A673 (cell line): ENCODE measurements around the gene RBM19. TPM values are rescaled to one million over a fixed set of nuclear protein-coding genes. Genes with fewer than 3 reads are reported as not detected.

Source experiments
- BruUV-seq: library from RNA; stranded (reverse); fragments of 400-500 nt; replicated peaks from 2 replicates; lab custom pipeline; 2021; lab: Mats Ljungman, UMichigan
- CTCF ChIA-PET: fragments of 300-600 bp; sonication (Branson Sonifier 250); formaldehyde crosslinking; loops from one replicate; lab custom pipeline; 2022; ENCODE audit warnings: antibody characterized with exemption; lab: Charles Lee
- POLR2A ChIA-PET: fragments of 300-600 bp; sonication (Branson Sonifier 250); formaldehyde crosslinking; loops from one replicate; lab custom pipeline; 2022; ENCODE audit warnings: antibody characterized with exemption; ENCODE audit not compliant: low non-redundant PET; lab: Charles Lee
- DNase-seq: peaks from one replicate; pipeline ENCODE4 v3.0.0-alpha.2; 2015; ENCODE audit warnings: low spot score
- H3K27ac ChIP-seq: fragments of 200-600 bp; sonication (generic); 2 replicates; pipeline ENCODE4 v1.5.1; 2016; ENCODE audit warnings: mixed run types, low read depth, mild to moderate bottlenecking, mixed read lengths, antibody characterized with exemption, low read length; ENCODE audit not compliant: poor library complexity, severe bottlenecking
- H3K27me3 ChIP-seq: fragments of 200-600 bp; sonication (generic); replicated peaks from 2 replicates; pipeline ENCODE4 v1.6.1; 2017; ENCODE audit warnings: mixed run types, low read depth, mild to moderate bottlenecking, mixed read lengths, antibody characterized with exemption, low read length; ENCODE audit not compliant: insufficient read depth, poor library complexity
- H3K36me3 ChIP-seq: fragments of 200-600 bp; sonication (generic); 2 replicates; pipeline ENCODE4 v1.6.1; 2016; ENCODE audit warnings: mixed run types, mild to moderate bottlenecking, mixed read lengths, antibody characterized with exemption, low read length; ENCODE audit not compliant: insufficient read depth, poor library complexity, severe bottlenecking
- H3K4me1 ChIP-seq: fragments of 200-600 bp; sonication (generic); 2 replicates; pipeline ENCODE4 v1.6.1; 2017; ENCODE audit warnings: mixed run types, mild to moderate bottlenecking, mixed read lengths, antibody characterized with exemption, low read length; ENCODE audit not compliant: insufficient read depth, poor library complexity, severe bottlenecking
- H3K4me3 ChIP-seq: fragments of 200-600 bp; sonication (generic); 2 replicates; pipeline ENCODE4 v1.5.1; 2016; ENCODE audit warnings: low read depth, mixed run types, mild to moderate bottlenecking, mixed read lengths, low read length; ENCODE audit not compliant: poor library complexity, severe bottlenecking
- H3K9me3 ChIP-seq: fragments of 200-600 bp; sonication (generic); 2 replicates; pipeline ENCODE4 v1.6.1; 2016; ENCODE audit warnings: mixed run types, low read depth, mild to moderate bottlenecking, mixed read lengths, antibody characterized with exemption, low read length; ENCODE audit not compliant: poor library complexity, severe bottlenecking
- EZH2 ChIP-seq: fragments of 200-600 bp; sonication (generic); IDR thresholded peaks from 2 replicates; pipeline ENCODE4 v1.6.1; 2017; ENCODE audit warnings: borderline replicate concordance, low read depth, mild to moderate bottlenecking, mixed read lengths, antibody characterized with exemption, low read length; ENCODE audit not compliant: poor library complexity, severe bottlenecking
- intact Hi-C: fragments of 100-400 bp; cut with micrococcal nuclease; formaldehyde crosslinking; loops from one replicate; pipeline ENCODE4 v1.10.0; 2022; ENCODE audit not compliant: unreplicated experiment
- total RNA-seq: library from RNA; stranded (reverse); gene quantifications from 2 replicates; pipeline ENCODE4 v1.2.3, GENCODE V29; 2021
- TF ChIP-seq, protein P1 (sequence below): fragments of 300-800, 200-600 bp; sonication (generic); conservative IDR thresholded peaks from 2 replicates; pipeline ENCODE4 v1.5.1; 2017; ENCODE audit warnings: low read depth, mild to moderate bottlenecking, antibody characterized with exemption, low read length, moderate library complexity, mixed read lengths

RBM19 gene
- total RNA-seq, 1 experiment from 2014 or later: 47.1 TPM

DNA sequence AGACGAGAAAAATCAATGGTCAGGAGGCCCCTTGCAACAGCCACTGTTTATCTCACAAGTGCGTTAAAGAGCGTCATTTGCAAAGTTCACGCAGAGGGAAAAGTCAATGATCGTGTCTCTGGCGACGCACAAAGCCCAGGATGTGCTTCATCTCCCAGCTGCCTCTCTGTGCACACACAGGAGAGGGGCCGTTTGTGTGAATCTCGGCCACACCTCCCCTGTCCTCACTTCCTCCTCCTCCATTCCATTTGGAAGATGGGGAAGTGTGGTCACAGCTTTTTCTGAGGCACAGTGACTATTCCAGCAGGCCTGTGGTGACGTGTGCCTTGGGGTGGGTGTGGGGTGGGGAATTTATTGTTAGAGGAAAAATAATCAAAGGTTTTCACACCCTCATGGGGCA is 90.4 kb downstream of the RBM19 start:
- Histone ChIP-seq H3K9me3 (no peaks in the 10 kb centered on the region), H3K27ac (no peak overlapping the region), H3K27me3 (no peaks in the 10 kb centered on the region), H3K36me3 (no peaks in the 10 kb centered on the region), H3K4me1 (no peaks in the 10 kb centered on the region), H3K4me3 (no peak overlapping the region)
- POLR2A ChIA-PET: no interaction called here
- TF ChIP-seq EZH2: no peak
- TF ChIP-seq, protein P1, sequence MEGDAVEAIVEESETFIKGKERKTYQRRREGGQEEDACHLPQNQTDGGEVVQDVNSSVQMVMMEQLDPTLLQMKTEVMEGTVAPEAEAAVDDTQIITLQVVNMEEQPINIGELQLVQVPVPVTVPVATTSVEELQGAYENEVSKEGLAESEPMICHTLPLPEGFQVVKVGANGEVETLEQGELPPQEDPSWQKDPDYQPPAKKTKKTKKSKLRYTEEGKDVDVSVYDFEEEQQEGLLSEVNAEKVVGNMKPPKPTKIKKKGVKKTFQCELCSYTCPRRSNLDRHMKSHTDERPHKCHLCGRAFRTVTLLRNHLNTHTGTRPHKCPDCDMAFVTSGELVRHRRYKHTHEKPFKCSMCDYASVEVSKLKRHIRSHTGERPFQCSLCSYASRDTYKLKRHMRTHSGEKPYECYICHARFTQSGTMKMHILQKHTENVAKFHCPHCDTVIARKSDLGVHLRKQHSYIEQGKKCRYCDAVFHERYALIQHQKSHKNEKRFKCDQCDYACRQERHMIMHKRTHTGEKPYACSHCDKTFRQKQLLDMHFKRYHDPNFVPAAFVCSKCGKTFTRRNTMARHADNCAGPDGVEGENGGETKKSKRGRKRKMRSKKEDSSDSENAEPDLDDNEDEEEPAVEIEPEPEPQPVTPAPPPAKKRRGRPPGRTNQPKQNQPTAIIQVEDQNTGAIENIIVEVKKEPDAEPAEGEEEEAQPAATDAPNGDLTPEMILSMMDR: no peak
- no peak for DNase-seq
- CTCF ChIA-PET: no interaction called here
- intact Hi-C loops: no loop called here
- BruUV-seq: no TSS peak

DNA sequence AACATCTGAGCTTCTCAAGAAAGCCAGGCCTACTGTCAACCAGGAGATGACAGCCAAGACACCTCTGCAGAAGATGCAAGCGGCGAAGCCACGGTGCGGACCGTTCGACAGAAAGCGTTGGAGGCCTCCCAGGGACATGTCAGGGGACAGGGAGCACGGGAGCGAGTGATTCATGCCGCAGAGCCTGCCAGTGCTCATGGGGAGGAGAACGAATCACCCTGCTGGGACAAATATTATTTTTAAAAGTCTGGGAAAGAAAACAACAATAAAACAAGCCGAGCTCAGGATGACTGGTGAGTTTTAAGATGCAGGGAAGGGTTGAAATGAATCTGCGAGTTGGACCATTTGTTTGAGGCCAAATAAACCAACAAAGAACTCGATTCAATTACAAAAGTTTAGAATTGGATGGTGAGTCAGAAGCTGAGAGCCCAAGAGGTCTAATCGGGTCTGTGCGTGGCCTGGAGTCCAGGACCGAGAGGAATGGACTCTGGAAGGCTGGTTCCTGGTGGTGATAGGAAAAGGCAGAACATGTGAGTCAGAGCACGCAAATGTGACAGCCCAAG is 91.0 kb downstream of the RBM19 start:
- ChIA-PET CTCF (no interaction called here), POLR2A (no interaction called here)
- no peak for DNase-seq
- no peak for TF ChIP-seq EZH2
- TF ChIP-seq, protein P1: no peak
- intact Hi-C loops: no loop called here
- H3K4me3 ChIP-seq: no peak overlapping the region
- H3K27ac ChIP-seq: no peak overlapping the region
- peaks cover 4% of the 10 kb centered on the region for H3K4me1 ChIP-seq
- H3K36me3 ChIP-seq: no peaks in the 10 kb centered on the region
- BruUV-seq: no TSS peak
- H3K27me3 ChIP-seq: no peaks in the 10 kb centered on the region
- no peaks in the 10 kb centered on the region for H3K9me3 ChIP-seq

DNA sequence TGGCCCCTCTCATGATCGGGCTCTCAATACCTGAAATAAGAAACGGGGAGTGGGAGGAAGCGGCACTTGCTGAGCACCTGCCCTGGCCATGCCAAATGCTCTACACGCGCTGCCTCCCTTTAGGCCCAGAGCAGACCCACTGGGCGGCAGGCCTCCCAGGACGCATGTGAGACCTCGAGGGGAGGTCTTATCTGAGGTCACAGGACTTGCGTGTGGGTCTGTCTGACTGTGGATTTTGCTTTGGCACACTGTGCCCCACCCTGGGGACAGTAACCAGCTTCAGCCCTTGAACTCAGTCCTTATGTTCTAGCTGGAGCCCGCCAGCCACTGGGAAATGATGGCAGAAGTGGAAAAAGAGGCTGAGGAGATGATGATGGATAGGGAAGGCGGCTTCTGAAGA is 91.8 kb downstream of the RBM19 start:
- TF ChIP-seq EZH2: no peak
- TF ChIP-seq, protein P1: no peak
- POLR2A ChIA-PET: no interaction called here
- CTCF ChIA-PET: no interaction called here

More for the DNA sequence above, 91.8 kb downstream of the RBM19 start:
- H3K36me3 ChIP-seq: no peaks in the 10 kb centered on the region
- BruUV-seq: no TSS peak
- H3K4me1 ChIP-seq: peaks cover 8% of the 10 kb centered on the region
- intact Hi-C loops: no loop called here
- H3K4me3 ChIP-seq: no peak overlapping the region
- H3K27ac ChIP-seq: no peak overlapping the region
- no peaks in the 10 kb centered on the region for H3K9me3 ChIP-seq
- no peak for DNase-seq
- no peaks in the 10 kb centered on the region for H3K27me3 ChIP-seq
